Erythroblast (primary cell): Measurements from ENCODE around the gene PIWIL4.
"Not testable (repeated sequence)": the region's sequence is repeated elsewhere in the genome, so short reads cannot be mapped to it uniquely, and the experiment has no call there.

Experiments
- DNase-seq, 2 experiments: peaks; one replicate each; lab custom pipeline; 2025; lab: John Stamatoyannopoulos, UW
- GATA1 ChIP-seq: IDR thresholded peaks from 2 replicates; pipeline ENCODE4 v1.6.1; 2011; ENCODE audit warnings: low read depth, mild to moderate bottlenecking, control low read depth, low read length, moderate library complexity
- POLR2A ChIP-seq: IDR thresholded peaks from 2 replicates; pipeline ENCODE4 v1.6.1; 2011; ENCODE audit warnings: mild to moderate bottlenecking, low read length

The PIWIL4 gene

DNA sequence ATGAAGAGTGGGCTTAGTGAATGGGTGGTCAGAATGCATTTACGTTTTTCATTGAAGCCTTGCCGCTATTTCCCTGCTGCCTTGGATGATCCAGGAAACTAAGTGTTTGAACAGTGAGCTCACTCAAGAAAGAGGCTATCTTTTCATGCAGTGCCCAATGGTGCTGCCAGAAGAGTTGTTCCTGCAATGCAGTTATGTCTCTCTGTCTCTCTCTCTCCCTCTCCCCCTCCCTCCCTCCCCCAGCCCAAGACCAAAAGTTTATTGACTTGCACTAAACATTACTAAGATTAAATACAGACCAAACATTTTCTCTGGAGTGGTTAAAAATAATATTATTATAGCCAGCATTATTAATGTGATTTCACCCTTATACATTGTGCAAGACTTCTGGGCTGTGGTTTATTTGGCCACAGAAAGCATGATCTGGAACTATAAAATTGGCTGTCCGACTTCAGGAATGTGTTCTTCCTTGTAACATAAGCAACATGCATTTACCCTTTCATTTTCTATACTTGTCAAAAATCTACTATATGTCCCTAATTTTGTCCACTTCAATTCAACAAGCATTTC, 30.1 kb upstream of the PIWIL4 start:
- DNase-seq, result no peak
- no peak for TF ChIP-seq POLR2A
- TF ChIP-seq GATA1, result no peak

DNA sequence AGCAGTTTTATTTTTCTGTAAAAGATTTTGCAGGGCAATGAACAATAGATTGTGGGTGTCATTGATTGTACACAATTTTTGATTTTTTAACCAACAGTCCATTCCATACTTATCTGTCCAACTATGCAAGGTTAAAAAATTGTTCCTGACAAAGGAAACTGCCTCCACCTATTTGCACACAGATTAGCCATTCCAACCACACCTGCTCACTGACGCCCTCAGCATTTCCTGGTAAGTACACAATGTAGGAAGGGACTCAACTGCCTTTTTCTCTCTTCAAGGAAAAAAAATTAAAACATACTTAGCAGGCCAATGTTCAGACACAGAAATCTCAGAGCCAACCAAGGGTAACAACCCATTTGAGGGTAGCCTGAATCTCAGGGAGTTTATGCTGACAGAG, 27.7 kb upstream of the PIWIL4 start:
- TF ChIP-seq GATA1 (no peak), POLR2A (no peak)
- DNase-seq, result no peak

- TF ChIP-seq POLR2A (peak; percentile 56), GATA1 (no peak)
- peak; percentile 70 to 76 for DNase-seq
Observed at GRCh38 chr11:94543695-94544645, 23.2 kb upstream of the PIWIL4 start, which contains the start of gene FUT4. FUT4 (plus strand) TSS chr11:94543921; CDS start chr11:94544134, 213 bp downstream.

DNA sequence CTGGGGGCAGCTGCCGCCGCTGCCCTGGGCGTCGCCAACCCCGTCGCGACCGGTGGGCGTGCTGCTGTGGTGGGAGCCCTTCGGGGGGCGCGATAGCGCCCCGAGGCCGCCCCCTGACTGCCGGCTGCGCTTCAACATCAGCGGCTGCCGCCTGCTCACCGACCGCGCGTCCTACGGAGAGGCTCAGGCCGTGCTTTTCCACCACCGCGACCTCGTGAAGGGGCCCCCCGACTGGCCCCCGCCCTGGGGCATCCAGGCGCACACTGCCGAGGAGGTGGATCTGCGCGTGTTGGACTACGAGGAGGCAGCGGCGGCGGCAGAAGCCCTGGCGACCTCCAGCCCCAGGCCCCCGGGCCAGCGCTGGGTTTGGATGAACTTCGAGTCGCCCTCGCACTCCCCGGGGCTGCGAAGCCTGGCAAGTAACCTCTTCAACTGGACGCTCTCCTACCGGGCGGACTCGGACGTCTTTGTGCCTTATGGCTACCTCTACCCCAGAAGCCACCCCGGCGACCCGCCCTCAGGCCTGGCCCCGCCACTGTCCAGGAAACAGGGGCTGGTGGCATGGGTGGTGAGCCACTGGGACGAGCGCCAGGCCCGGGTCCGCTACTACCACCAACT, 22.4 kb upstream of the PIWIL4 start:
- no peak for TF ChIP-seq GATA1
- TF ChIP-seq POLR2A, result no peak
- peak in 1 of 2 experiments; percentile 29 for DNase-seq

- DNase-seq, result no peak
Observed at GRCh38 chr11:94545264-94546161, 21.7 kb upstream of the PIWIL4 start.

DNA sequence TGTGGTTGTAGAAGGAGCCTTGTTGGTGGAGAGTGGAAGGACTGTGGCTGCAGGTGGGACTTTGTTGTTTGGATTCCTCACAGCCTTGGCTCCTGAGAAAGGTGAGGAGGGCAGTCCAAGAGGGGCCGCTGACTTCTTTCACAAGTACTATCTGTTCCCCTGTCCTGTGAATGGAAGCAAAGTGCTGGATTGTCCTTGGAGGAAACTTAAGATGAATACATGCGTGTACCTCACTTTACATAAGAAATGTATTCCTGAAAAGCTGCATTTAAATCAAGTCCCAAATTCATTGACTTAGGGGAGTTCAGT, 21.1 kb upstream of the PIWIL4 start:
- DNase-seq, result no peak
- TF ChIP-seq GATA1 (no peak), POLR2A (no peak)

More at GRCh38 chr11:94545264-94546161, 21.7 kb upstream of the PIWIL4 start:
- no peak for TF ChIP-seq GATA1
- no peak for TF ChIP-seq POLR2A

- TF ChIP-seq GATA1 (no peak), POLR2A (no peak)
- no peak for DNase-seq
Observed at GRCh38 chr11:94546886-94547285, 20.3 kb upstream of the PIWIL4 start.

GRCh38 chr11:94549146-94549545, 18.0 kb upstream of the PIWIL4 start:
- no peak for DNase-seq
- TF ChIP-seq GATA1 (no peak), POLR2A (no peak)

- TF ChIP-seq GATA1 (no peak), POLR2A (no peak)
- no peak for DNase-seq
Observed at GRCh38 chr11:94550513-94550912, 16.7 kb upstream of the PIWIL4 start.

GRCh38 chr11:94553938-94554337, 13.2 kb upstream of the PIWIL4 start:
- DNase-seq, result no peak
- no peak for TF ChIP-seq POLR2A
- TF ChIP-seq GATA1, result no peak

DNA sequence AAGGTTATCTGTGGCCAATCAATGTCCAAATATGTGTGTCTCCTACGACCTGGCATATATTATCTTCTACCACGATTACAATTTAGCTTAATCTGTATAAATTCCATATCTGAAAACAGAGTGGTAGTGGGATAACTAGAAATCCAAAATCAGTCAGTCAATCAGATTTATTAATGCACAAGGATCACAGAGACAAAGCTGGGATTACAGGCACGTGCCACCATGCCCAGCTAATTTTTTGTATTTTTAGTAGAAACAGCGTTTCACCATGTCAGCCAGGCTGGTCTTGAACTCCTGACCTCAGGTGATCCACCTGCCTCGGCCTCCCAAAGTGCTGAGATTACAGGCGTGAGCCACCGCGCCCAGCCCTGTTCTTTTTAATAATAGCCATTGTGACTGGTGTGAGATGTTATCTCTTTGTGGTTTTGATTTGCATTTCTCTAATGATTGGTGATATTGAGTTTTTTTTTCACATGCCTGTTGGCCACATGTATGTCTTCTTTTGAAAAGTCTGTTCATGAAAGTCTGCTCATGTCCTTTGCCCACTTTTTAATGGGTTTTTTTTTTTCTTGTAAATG, 11.3 kb upstream of the PIWIL4 start:
- DNase-seq, result not testable (repeated sequence)

DNA sequence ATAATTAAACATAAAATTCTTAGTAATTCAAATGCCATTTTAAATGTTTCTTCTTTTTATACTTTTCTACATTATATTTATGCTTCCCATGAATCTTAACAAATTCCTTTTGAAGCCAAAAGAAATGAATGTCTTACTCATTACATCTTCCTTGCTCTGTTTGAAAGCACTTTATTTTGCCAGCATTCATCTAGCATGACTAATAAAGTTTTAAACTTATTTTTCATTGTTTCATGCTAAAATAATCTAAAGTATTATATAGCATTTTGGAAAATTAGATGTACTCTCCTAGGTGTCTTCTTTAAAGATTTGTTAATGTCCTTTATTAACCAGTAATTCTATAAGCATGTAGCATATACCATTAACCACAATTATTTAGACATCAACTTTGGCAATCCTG, 9.7 kb upstream of the PIWIL4 start:
- TF ChIP-seq GATA1, result no peak
- TF ChIP-seq POLR2A, result no peak
- DNase-seq, result no peak

DNA sequence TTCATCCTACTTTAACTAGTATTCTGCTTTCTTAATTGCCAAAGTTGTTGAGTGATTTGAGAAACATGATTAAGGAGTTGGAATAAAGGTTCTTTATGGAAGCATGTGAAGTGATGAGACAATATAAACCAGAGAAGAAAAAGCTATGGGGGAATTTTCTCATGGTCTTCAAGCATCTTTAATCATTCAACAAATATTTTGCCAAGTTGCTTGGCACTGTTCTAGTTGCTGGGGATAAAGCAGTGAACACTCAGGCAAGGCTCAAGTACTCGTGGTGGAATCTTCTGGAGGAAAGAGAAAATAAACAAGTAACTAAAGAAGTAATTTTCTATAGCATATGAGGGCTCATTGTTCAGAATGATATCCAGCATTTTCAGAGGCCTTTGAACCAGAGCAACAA, 9.2 kb upstream of the PIWIL4 start:
- DNase-seq, result no peak
- TF ChIP-seq POLR2A, result no peak
- TF ChIP-seq GATA1, result no peak

DNA sequence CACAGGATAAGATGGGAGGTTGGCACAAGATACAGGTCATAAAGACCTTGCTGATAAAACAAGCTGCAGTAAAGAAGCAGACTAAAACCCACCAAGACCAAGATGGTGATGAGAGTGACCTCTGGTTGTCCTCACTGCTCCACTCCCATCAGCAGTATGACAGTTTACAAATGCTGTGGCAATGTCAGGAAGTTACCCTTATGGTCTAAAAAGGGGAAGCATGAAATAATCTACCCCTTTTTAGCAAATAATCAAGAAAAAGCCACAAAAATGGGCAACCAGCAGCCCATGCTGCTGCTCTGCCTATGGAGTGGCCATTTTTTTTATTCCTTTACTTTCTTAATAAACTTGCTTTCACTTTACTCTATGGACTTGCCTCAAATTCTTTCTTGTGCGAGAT, 8.7 kb upstream of the PIWIL4 start:
- no peak for TF ChIP-seq POLR2A
- TF ChIP-seq GATA1, result no peak
- no peak for DNase-seq
